GM18520 (cell line): ENCODE data around the gene TRPM8.
"Not testable (repeated sequence)": the region's sequence is repeated elsewhere in the genome, so short reads cannot be mapped to it uniquely, and the experiment has no call there.

ENCODE experiments used
- ATAC-seq: cut with Tn5 transposase; IDR thresholded peaks from one replicate; pipeline ENCODE4 v1.9.1; 2021; ENCODE audit not compliant: unreplicated experiment

Gene TRPM8

DNA sequence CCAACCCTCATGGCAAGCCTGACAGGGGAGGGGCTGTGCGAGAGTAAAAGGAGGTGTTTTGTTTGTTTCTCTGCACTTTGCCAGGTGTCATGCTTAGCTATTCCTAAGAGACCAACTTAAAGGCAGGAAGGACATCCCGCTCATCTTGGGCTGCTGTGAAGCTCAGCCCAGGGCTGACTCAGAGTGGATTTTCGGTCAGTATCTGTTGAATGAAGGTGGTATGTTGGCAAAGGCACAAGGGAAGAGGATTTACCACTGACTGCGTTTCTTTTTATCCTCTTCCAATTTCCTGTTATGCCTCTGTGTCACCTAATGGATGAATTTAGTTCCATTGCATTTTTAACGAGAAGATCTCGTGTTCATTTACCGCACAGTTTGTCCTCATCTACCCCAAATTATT is 18.9 kb downstream of the TRPM8 start:
- no peak for ATAC-seq

- ATAC-seq: no peak
Measured at GRCh38 chr2:233938676-233939370, 21.6 kb downstream of the TRPM8 start.

- no peak for ATAC-seq
Measured at GRCh38 chr2:233940376-233941276, 23.5 kb downstream of the TRPM8 start.

DNA sequence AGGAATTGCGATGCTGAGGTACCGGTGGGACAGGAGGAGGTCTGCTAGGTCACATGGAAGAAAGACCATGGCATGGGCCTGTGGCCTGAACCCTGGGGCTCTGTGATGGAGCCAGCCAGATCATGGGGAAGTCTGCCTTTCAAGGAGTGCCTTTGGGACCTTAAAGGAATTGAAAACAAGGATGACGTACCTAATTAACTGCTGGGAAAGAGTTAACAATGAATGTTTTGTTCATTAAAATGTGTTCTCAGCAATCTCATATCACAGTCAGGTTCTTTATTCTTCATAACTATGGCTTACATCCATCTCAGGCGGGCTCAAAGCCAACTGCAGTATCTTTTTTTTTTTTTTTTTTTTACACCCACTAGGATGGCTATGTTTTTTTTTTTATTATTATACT is 25.6 kb downstream of the TRPM8 start:
- ATAC-seq: no peak

- no peak for ATAC-seq
Measured at GRCh38 chr2:233944269-233944668, 27.1 kb downstream of the TRPM8 start.

GRCh38 chr2:233944722-233945121 is 27.5 kb downstream of the TRPM8 start:
- ATAC-seq: no peak

GRCh38 chr2:233945146-233945545 is 28.0 kb downstream of the TRPM8 start:
- ATAC-seq: no peak

- no peak for ATAC-seq
Measured at GRCh38 chr2:233950078-233950825, 33.1 kb downstream of the TRPM8 start.

DNA sequence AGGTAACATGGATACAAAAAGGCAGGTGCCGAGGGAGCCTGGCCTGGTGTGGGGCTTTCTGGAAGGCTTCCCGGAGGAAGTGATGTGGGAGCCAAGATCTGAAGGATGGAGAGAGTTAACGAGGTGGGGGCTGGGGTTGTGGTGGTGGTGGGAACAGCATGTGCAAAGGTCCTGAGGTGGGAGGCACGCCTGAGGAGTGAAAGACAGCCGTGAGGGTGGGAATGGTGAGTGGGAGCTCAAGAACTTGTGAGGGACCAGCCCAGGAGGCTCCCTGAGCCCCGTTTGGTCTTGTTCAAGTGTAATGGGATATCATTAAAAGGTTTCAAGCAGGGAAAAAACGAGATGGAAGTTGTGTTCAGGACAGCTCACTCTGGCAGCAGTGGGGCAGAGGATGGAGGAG is 35.2 kb downstream of the TRPM8 start:
- ATAC-seq: no peak

GRCh38 chr2:233953087-233953801 is 36.1 kb downstream of the TRPM8 start:
- ATAC-seq: no peak

GRCh38 chr2:233960203-233960602 is 43.0 kb downstream of the TRPM8 start:
- no peak for ATAC-seq

DNA sequence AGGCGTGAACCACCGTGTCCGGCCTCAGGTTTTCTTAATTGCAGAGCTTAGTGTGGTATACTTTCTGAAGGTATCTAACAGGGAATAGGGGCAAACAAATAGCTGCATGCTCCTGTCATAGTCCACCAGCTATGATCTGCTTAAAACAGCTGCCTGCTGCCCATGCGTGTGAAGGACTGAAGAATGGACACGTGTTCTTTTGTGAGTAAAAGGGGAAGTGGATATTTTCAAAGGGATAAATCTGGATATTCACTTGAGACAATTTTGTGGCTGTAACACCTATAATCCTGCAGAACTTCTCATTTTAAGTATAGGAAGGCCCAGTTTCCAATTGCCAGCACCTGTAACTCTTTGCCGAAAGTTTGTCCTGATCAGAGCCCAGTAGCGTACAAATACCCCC is 44.7 kb downstream of the TRPM8 start:
- ATAC-seq: no peak

- ATAC-seq: no peak
Measured at GRCh38 chr2:233964581-233964980, 47.4 kb downstream of the TRPM8 start.

GRCh38 chr2:233965032-233965603 is 47.9 kb downstream of the TRPM8 start:
- no peak for ATAC-seq

- not testable (repeated sequence) for ATAC-seq
Measured at GRCh38 chr2:233965646-233966045, 48.5 kb downstream of the TRPM8 start.

GRCh38 chr2:233966388-233966787 is 49.2 kb downstream of the TRPM8 start:
- no peak for ATAC-seq

DNA sequence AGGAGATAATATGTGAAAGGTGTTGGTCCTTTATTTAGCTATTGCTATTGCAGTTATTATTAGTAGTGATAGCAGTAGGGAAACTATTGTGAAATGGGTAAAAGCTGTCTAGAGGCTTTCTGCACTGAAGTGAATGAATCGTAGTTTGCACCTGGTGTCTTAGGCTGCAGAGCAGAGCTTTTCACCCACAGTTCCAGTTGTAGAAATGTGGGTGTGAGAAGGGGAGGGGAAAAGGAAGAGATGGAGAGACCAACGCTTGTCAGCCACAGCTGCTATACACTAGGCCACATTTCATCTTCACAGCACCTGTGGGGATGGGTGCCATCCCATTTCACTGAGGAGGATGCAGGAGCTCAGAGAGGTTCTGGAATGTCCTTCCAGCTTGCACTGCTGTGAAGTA is 50.0 kb downstream of the TRPM8 start:
- no peak for ATAC-seq

GRCh38 chr2:233968556-233968955 is 51.4 kb downstream of the TRPM8 start:
- ATAC-seq: no peak

- ATAC-seq: not testable (repeated sequence)
Measured at GRCh38 chr2:233972460-233972859, 55.3 kb downstream of the TRPM8 start.

DNA sequence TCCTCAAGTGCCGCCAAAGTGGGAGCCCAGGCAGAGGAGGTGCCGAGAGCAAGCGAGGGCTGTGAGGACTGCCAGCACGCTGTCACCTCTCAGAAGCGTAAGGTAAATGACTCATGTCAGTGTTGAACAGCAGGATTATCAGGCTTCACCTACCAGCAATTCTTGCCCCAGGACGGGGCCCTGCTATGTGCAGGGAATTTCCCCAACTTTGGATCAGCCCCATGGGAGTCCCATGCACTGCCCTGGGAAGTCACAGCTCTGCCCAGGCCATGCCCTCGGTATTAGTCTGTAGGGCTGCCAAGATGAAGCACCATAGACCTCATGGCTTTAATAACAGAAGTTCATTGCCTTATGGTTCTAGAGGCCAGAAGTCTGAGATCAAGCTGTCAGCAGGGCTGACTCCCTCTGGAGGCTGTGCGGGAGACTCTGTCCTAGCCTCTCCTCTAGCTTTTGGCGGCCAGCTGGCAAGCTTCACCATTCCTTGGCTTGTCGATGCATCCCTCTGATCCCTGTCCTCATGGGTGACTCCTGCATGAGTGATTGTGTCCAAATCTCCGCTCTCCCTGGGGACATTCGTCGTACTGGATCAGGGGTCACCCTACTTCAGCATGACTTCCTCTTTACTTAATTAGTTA is 55.9 kb downstream of the TRPM8 start:
- ATAC-seq: no peak
